CD14-positive monocyte (primary cell): Measurements from ENCODE around the gene PIP4K2A. TPM values are rescaled to one million over a fixed set of nuclear protein-coding genes. Genes with fewer than 3 reads are reported as not detected.

Source experiments
- DNase-seq, 3 donors: peaks; one replicate each; pipeline ENCODE4 v3.0.0-alpha.2; 2011 to 2022
- H2AFZ ChIP-seq: 2 replicates; pipeline ENCODE4 v1.6.0; 2012; ENCODE audit warnings: mild to moderate bottlenecking, low read depth, low read length, inconsistent platforms; ENCODE audit not compliant: insufficient read depth, poor library complexity, severe bottlenecking
- H3K27ac ChIP-seq, 2 donors: 1 replicate in 1 of 2; 2 replicates in 1 of 2; pipeline ENCODE4 v1.5.1; 2012 to 2013; ENCODE audit warnings: low read length in 2 of 2, control low read depth in 1 of 2, inconsistent platforms in 1 of 2, low read depth in 1 of 2, mild to moderate bottlenecking in 1 of 2
- H3K27me3 ChIP-seq, 2 donors: one replicate each; pipeline versions ENCODE4 v1.6.0 to v1.6.1; 2011 to 2013; ENCODE audit warnings: low read length in 2 of 2; ENCODE audit not compliant: control insufficient read depth in 2 of 2, insufficient read depth in 2 of 2
- H3K36me3 ChIP-seq, 2 donors: replicated peaks in 1 of 2; 1 replicate in 1 of 2; 2 replicates in 1 of 2; pipeline versions ENCODE4 v1.5.1 to v1.6.1; 2012 to 2013; ENCODE audit warnings: low read length in 2 of 2, control low read depth in 1 of 2, inconsistent platforms in 1 of 2, mild to moderate bottlenecking in 1 of 2; ENCODE audit not compliant: insufficient read depth in 2 of 2, control insufficient read depth in 1 of 2
- H3K4me1 ChIP-seq, 2 donors: 1 replicate in 1 of 2; 2 replicates in 1 of 2; pipeline versions ENCODE4 v1.5.1 to v1.6.1; 2012 to 2013; ENCODE audit warnings: low read length in 2 of 2, control low read depth in 1 of 2, inconsistent platforms in 1 of 2, mild to moderate bottlenecking in 1 of 2, moderate library complexity in 1 of 2; ENCODE audit not compliant: insufficient read depth in 2 of 2, control insufficient read depth in 1 of 2
- H3K4me2 ChIP-seq: replicated peaks from 2 replicates; pipeline ENCODE3; 2012; ENCODE audit warnings: low read length, moderate library complexity, mild to moderate bottlenecking; ENCODE audit not compliant: poor library complexity, severe bottlenecking; ENCODE audit errors: extremely low read depth
- H3K4me3 ChIP-seq, 3 experiments: fragments of 200-600 bp in 1 of 3; sonication (generic) in 1 of 3; replicated peaks in 1 of 3; 1 replicate in 2 of 3; 2 replicates in 1 of 3; pipeline ENCODE4 v1.5.1; 2011 to 2013; ENCODE audit warnings: low read length in 3 of 3, mild to moderate bottlenecking in 3 of 3, control low read depth in 2 of 3, low read depth in 2 of 3, inconsistent platforms in 1 of 3, moderate library complexity in 1 of 3
- H3K79me2 ChIP-seq: 2 replicates; pipeline ENCODE4 v1.6.0; 2012; ENCODE audit warnings: mild to moderate bottlenecking, control low read depth, inconsistent platforms, low read length, moderate library complexity; ENCODE audit not compliant: insufficient read depth
- H3K9ac ChIP-seq: 2 replicates; pipeline ENCODE4 v1.6.0; 2017; ENCODE audit warnings: low read length, mild to moderate bottlenecking; ENCODE audit not compliant: insufficient read depth, poor library complexity, severe bottlenecking
- H3K9me3 ChIP-seq, 2 donors: replicated peaks in 1 of 2; 1 replicate in 1 of 2; 2 replicates in 1 of 2; pipeline versions ENCODE4 v1.5.1 to v1.6.1; 2012 to 2013; ENCODE audit warnings: low read length in 2 of 2, control low read depth in 1 of 2; ENCODE audit not compliant: control insufficient read depth in 1 of 2, insufficient read depth in 1 of 2
- H4K20me1 ChIP-seq: 2 replicates; pipeline ENCODE4 v1.6.0; 2012; ENCODE audit warnings: mild to moderate bottlenecking, low read length, control low read depth, moderate library complexity; ENCODE audit not compliant: insufficient read depth
- H3K27ac Mint-ChIP-seq, 7 donors: one replicate each; pipeline ENCODE4 v1.8.0; 2020; ENCODE audit warnings: mild to moderate bottlenecking in 7 of 7, mixed read lengths in 7 of 7, moderate library complexity in 6 of 7, inconsistent platforms in 2 of 7
- H3K27me3 Mint-ChIP-seq, 3 donors: one replicate each; pipeline ENCODE4 v1.8.0; 2021 to 2022; ENCODE audit warnings: low read depth in 3 of 3, mild to moderate bottlenecking in 3 of 3, mixed read lengths in 3 of 3, moderate library complexity in 3 of 3, inconsistent platforms in 1 of 3
- H3K36me3 Mint-ChIP-seq, 2 donors: one replicate each; pipeline ENCODE4 v1.8.0; 2020; ENCODE audit warnings: mixed read lengths in 2 of 2, inconsistent platforms in 1 of 2, mild to moderate bottlenecking in 1 of 2
- H3K4me1 Mint-ChIP-seq: one replicate; pipeline ENCODE4 v1.8.0; 2020; ENCODE audit warnings: mild to moderate bottlenecking, mixed read lengths
- H3K4me3 Mint-ChIP-seq, 2 donors: one replicate each; pipeline ENCODE4 v1.8.0; 2020; ENCODE audit warnings: mild to moderate bottlenecking in 2 of 2, mixed read lengths in 2 of 2, moderate library complexity in 1 of 2
- H3K9me3 Mint-ChIP-seq, 7 donors: one replicate each; pipeline ENCODE4 v1.8.0; 2020 to 2022; ENCODE audit warnings: mixed read lengths in 7 of 7, mild to moderate bottlenecking in 6 of 7, moderate library complexity in 6 of 7, inconsistent platforms in 2 of 7
- CTCF ChIP-seq: fragments of 200-600 bp; IDR thresholded peaks from one replicate; pipeline ENCODE4 v1.8.0; 2022; ENCODE audit warnings: antibody characterized with exemption, mild to moderate bottlenecking
- WGBS: methylation state at CpG from one replicate; pipeline ENCODE4 v1.1.5; 2013; ENCODE audit warnings: missing lambda C conversion rate; ENCODE audit not compliant: insufficient coverage; 5-methylcytosine and 5-hydroxymethylcytosine counted together
- intact Hi-C, 2 donors: fragments of 100-400 bp; cut with micrococcal nuclease; formaldehyde crosslinking; loops; one replicate each; pipeline versions ENCODE4 v1.15.0 to v1.15.1; 2023
- polyA plus RNA-seq, 3 donors: library from polyadenylated mRNA; depleted of rRNA in 1 of 3; unstranded in 2 of 3; stranded (reverse) in 1 of 3; fragments of 300-500 nt in 2 of 3; fragments of >200 nt in 1 of 3; fragmentation: Illumina TruSeq in 2 of 3; gene quantifications; 1 replicate in 2 of 3; 2 replicates in 1 of 3; pipeline ENCODE4 v1.2.3, GENCODE V29; 2012 to 2021

PIP4K2A gene
- polyA plus RNA-seq, 3 donors: 9.7 to 33.7 (median 16.6) TPM

- Mint-ChIP-seq H3K4me1 (peaks cover 51% of the 10 kb centered on the region), H3K27ac (peak overlapping the region in 1 of 7 donors; percentile 37), H3K36me3 (peaks cover 0 to 2% of the 10 kb centered on the region in 2 donors), H3K9me3 (no peaks in the 10 kb centered on the region), H3K4me3 (no peak overlapping the region), H3K27me3 (no peaks in the 10 kb centered on the region)
- Histone ChIP-seq H4K20me1 (peaks cover 92% of the 10 kb centered on the region), H3K4me1 (peaks cover 29 to 38% of the 10 kb centered on the region in 2 donors), H3K27ac (no peak overlapping the region), H3K36me3 (peaks cover 0 to 2% of the 10 kb centered on the region in 2 donors), H2AFZ (no peak overlapping the region), H3K79me2 (peaks cover 100% of the 10 kb centered on the region), H3K4me2 (no peak overlapping the region), H3K27me3 (no peaks in the 10 kb centered on the region), H3K9me3 (no peaks in the 10 kb centered on the region), H3K4me3 (no peak overlapping the region), H3K9ac (no peak overlapping the region)
- TF ChIP-seq CTCF: no peak
- DNase-seq: no peak
- 92% methylated on average over 4 of the region's 5 CpGs for WGBS
- intact Hi-C loops: no loop called here
These were observed 86.1 kb downstream of the PIP4K2A start for GRCh38 chr10:22628309-22628708.

- no peak overlapping the region for H3K4me2 ChIP-seq
- H3K4me3 ChIP-seq: no peak overlapping the region
- H3K79me2 ChIP-seq: peaks cover 100% of the 10 kb centered on the region
These were observed 87.6 kb downstream of the PIP4K2A start for GRCh38 chr10:22626784-22627183.

More at GRCh38 chr10:22626784-22627183, 87.6 kb downstream of the PIP4K2A start:
- no peak overlapping the region for H3K9ac ChIP-seq
- peaks cover 29 to 38% of the 10 kb centered on the region in 2 donors for H3K4me1 ChIP-seq
- peaks cover 92% of the 10 kb centered on the region for H4K20me1 ChIP-seq
- H3K9me3 ChIP-seq: no peaks in the 10 kb centered on the region
- H3K4me3 Mint-ChIP-seq: no peak overlapping the region
- no peaks in the 10 kb centered on the region for H3K27me3 ChIP-seq
- 80% methylated on average over 1 of the region's 2 CpGs for WGBS
- no peak overlapping the region for H3K27ac ChIP-seq
- intact Hi-C loops: no loop called here
- peaks cover 0 to 4% of the 10 kb centered on the region in 2 donors for H3K36me3 Mint-ChIP-seq
- H3K27me3 Mint-ChIP-seq: no peaks in the 10 kb centered on the region
- no peaks in the 10 kb centered on the region for H3K9me3 Mint-ChIP-seq
- no peak for TF ChIP-seq CTCF
- H3K36me3 ChIP-seq: peaks cover 0 to 4% of the 10 kb centered on the region in 2 donors
- H2AFZ ChIP-seq: no peak overlapping the region
- H3K27ac Mint-ChIP-seq: no peak overlapping the region
- peaks cover 49% of the 10 kb centered on the region for H3K4me1 Mint-ChIP-seq
- DNase-seq: no peak
